HL-60 (cell line): ENCODE data around the gene SLC6A8.

Source experiments
- GABPA ChIP-seq: IDR thresholded peaks from 2 replicates; pipeline ENCODE4 v1.6.1; 2012; ENCODE audit warnings: low read depth
- POLR2AphosphoS5 ChIP-seq: IDR thresholded peaks from 2 replicates; pipeline ENCODE4 v1.6.1; 2012; ENCODE audit warnings: low read depth
- TF ChIP-seq, protein P1 (sequence below): IDR thresholded peaks from one replicate; pipeline ENCODE4 v1.5.1; 2011; ENCODE audit warnings: low read length, control low read depth, inconsistent platforms; ENCODE audit not compliant: insufficient read depth

DNA sequence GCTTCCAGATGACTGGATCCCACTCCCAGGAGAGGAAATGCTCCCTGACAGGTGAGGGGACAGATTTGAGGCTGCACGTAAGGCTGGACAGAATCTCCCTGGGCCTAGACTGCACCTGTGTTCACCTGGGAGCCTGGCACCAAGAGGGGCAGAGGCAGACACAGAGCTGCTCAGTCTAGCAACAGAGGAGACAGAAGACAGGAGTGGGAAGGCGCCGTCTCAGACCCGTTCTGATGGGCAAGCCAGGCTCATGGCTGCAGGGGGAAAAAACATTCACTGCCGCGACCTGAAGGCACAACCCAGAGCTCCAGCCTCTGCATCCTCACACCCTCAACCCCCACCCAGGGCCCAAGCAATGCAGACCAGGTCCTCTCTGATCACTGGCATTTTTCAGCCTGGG, 19.7 kb downstream of the SLC6A8 start:
- TF ChIP-seq POLR2AphosphoS5 = no peak
- TF ChIP-seq, protein P1, sequence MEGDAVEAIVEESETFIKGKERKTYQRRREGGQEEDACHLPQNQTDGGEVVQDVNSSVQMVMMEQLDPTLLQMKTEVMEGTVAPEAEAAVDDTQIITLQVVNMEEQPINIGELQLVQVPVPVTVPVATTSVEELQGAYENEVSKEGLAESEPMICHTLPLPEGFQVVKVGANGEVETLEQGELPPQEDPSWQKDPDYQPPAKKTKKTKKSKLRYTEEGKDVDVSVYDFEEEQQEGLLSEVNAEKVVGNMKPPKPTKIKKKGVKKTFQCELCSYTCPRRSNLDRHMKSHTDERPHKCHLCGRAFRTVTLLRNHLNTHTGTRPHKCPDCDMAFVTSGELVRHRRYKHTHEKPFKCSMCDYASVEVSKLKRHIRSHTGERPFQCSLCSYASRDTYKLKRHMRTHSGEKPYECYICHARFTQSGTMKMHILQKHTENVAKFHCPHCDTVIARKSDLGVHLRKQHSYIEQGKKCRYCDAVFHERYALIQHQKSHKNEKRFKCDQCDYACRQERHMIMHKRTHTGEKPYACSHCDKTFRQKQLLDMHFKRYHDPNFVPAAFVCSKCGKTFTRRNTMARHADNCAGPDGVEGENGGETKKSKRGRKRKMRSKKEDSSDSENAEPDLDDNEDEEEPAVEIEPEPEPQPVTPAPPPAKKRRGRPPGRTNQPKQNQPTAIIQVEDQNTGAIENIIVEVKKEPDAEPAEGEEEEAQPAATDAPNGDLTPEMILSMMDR = no peak
- TF ChIP-seq GABPA = no peak
